HepG2 (cell line): ENCODE results near the gene ZBTB46. TPM values are rescaled to one million over a fixed set of nuclear protein-coding genes. Genes with fewer than 3 reads are reported as not detected.
A peak's percentile ranks its signal among the peaks of the same experiment; 100 is the strongest.

Source experiments
- AGO2 ChIP-seq: fragments of 200-400 bp; formaldehyde crosslinking; optimal IDR thresholded peaks from 2 replicates; pipeline ENCODE3; 2017; ENCODE audit warnings: mild to moderate bottlenecking, low read depth, low read length, moderate library complexity
- ARID2 ChIP-seq: sonication (generic); formaldehyde crosslinking; IDR thresholded peaks from 2 replicates; pipeline ENCODE4 v1.8.1; 2022; ENCODE audit warnings: mild to moderate bottlenecking, missing genetic modification reagents, borderline replicate concordance
- CHCHD3 ChIP-seq: sonication (generic); formaldehyde crosslinking; IDR thresholded peaks from 2 replicates; pipeline ENCODE4 v1.8.0; 2022; ENCODE audit warnings: mild to moderate bottlenecking, missing genetic modification reagents, moderate library complexity
- MBD4 ChIP-seq: IDR thresholded peaks from 2 replicates; pipeline ENCODE4 v1.6.1; 2012; ENCODE audit warnings: low read length, inconsistent platforms, borderline replicate concordance
- PITX1 ChIP-seq: sonication (generic); formaldehyde crosslinking; IDR thresholded peaks from 2 replicates; pipeline ENCODE4 v1.5.1; 2020; ENCODE audit warnings: mild to moderate bottlenecking, missing genetic modification reagents
- RBFOX2 ChIP-seq: fragments of 200-400 bp; formaldehyde crosslinking; IDR thresholded peaks from 2 replicates; pipeline ENCODE4 v1.6.1; 2017; ENCODE audit warnings: low read depth, mild to moderate bottlenecking, low read length
- TEAD3 ChIP-seq: optimal IDR thresholded peaks from 2 replicates; pipeline ENCODE3; 2016; ENCODE audit warnings: borderline replicate concordance
- ZNF20 ChIP-seq: sonication (generic); formaldehyde crosslinking; IDR thresholded peaks from 2 replicates; pipeline ENCODE4 v1.4.0; 2020; ENCODE audit warnings: mild to moderate bottlenecking, moderate library complexity, missing genetic modification reagents
- ZNF547 ChIP-seq: sonication (generic); formaldehyde crosslinking; IDR thresholded peaks from 2 replicates; pipeline ENCODE4 v1.5.1; 2020; ENCODE audit warnings: mild to moderate bottlenecking, missing genetic modification reagents
- ZNF777 ChIP-seq: sonication (generic); formaldehyde crosslinking; IDR thresholded peaks from 2 replicates; pipeline ENCODE4 v1.4.0; 2020; ENCODE audit warnings: missing genetic modification reagents
- polyA plus RNA-seq, 8 experiments: library from polyadenylated mRNA; depleted of rRNA in 3 of 8; stranded (reverse) in 7 of 8; unstranded in 1 of 8; fragments of >200 nt; fragmentation: Illumina TruSeq in 4 of 8; extraction: Trizol in 4 of 8; gene quantifications; 2 replicates each; pipeline versions ENCODE4 v1.2.1 to v1.2.3, GENCODE V29; 2011 to 2016; ENCODE audit warnings: low read depth in 4 of 8, missing spikeins in 1 of 8, mixed read lengths in 1 of 8; ENCODE audit not compliant: insufficient read depth in 1 of 8
- total RNA-seq, 5 experiments: library from RNA; depleted of rRNA; stranded (reverse); fragments of >200 nt; fragmentation: Illumina TruSeq; extraction: Trizol; gene quantifications; 2 replicates each; pipeline ENCODE4 v1.2.3, GENCODE V29; 2016; ENCODE audit warnings: low read depth in 1 of 5
- TF ChIP-seq, protein P1 (sequence below): sonication (generic); formaldehyde crosslinking; IDR thresholded peaks from 2 replicates; pipeline ENCODE4 v1.8.0; 2022; ENCODE audit warnings: low read depth, missing genetic modification reagents
- TF ChIP-seq, protein P2 (sequence below): sonication (generic); formaldehyde crosslinking; IDR thresholded peaks from 2 replicates; pipeline ENCODE4 v1.5.0; 2020; ENCODE audit warnings: missing genetic modification reagents
- TF ChIP-seq, protein P3 (sequence below): IDR thresholded peaks from 2 replicates; pipeline ENCODE4 v1.6.1; 2016; ENCODE audit warnings: low read depth
- TF ChIP-seq, protein P4 (sequence below): sonication (generic); formaldehyde crosslinking; IDR thresholded peaks from 2 replicates; pipeline ENCODE4 v1.5.0; 2020; ENCODE audit warnings: missing genetic modification reagents
- TF ChIP-seq, protein P5 (sequence below): IDR thresholded peaks from 2 replicates; pipeline ENCODE4 v1.6.1; 2016; ENCODE audit warnings: mild to moderate bottlenecking, missing biosample characterization, missing genetic modification reagents
- TF ChIP-seq, protein P6 (sequence below): sonication (generic); formaldehyde crosslinking; IDR thresholded peaks from 2 replicates; pipeline ENCODE4 v1.4.0; 2020; ENCODE audit warnings: low read depth, mild to moderate bottlenecking, missing genetic modification reagents
- TF ChIP-seq, protein P7 (sequence below): sonication (generic); formaldehyde crosslinking; IDR thresholded peaks from 2 replicates; pipeline ENCODE4 v1.5.0; 2020; ENCODE audit warnings: mild to moderate bottlenecking, missing genetic modification reagents
- TF ChIP-seq, protein P8 (sequence below): sonication (generic); formaldehyde crosslinking; IDR thresholded peaks from 2 replicates; pipeline ENCODE4 v1.5.1; 2020; ENCODE audit warnings: mild to moderate bottlenecking, missing genetic modification reagents, moderate library complexity

ZBTB46 gene
- total and polyA plus RNA-seq, 2 of the 13 experiments (the other 11 are each of a cell fraction or from before 2014, with no cell fraction given): 1.6 to 13.5 TPM

DNA sequence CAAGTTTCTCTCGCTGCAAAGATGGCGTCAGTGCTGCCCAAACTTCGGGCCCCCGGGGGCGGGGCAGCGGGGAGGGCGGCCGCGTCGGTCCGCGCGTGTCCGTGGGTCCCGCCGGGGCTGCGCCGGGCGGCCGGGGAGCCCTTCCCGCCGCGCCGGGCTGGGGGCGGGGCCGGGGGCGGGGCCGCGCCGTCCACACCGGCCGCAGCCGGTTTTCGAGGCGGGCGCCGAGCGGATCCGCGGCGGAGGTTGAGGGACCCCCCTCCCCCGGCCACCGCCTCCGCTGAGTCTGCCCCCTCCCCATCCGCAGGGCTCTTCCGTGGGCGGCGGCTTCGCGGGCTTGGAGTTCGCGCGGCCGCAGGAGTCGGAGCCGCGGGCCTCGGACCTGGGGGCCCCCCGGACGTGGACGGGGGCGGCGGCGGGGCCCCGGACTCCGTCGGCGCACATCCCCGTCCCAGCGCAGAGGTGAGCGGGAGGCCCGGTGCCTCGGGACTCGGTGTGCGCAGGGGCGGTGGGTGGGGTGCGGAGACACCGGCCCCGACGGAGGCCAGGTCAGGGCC is 90.9 kb downstream of the ZBTB46 start (continued):
- TF ChIP-seq, protein P1, sequence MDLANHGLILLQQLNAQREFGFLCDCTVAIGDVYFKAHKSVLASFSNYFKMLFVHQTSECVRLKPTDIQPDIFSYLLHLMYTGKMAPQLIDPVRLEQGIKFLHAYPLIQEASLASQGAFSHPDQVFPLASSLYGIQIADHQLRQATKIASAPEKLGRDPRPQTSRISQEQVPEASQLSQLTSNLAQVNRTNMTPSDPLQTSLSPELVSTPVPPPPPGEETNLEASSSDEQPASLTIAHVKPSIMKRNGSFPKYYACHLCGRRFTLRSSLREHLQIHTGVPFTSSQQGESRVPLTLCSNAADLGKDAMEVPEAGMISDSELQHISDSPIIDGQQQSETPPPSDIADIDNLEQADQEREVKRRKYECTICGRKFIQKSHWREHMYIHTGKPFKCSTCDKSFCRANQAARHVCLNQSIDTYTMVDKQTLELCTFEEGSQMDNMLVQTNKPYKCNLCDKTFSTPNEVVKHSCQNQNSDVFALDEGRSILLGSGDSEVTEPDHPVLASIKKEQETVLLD (CRISPR knock-in tag): peak; percentile 65
- TF ChIP-seq, protein P2, sequence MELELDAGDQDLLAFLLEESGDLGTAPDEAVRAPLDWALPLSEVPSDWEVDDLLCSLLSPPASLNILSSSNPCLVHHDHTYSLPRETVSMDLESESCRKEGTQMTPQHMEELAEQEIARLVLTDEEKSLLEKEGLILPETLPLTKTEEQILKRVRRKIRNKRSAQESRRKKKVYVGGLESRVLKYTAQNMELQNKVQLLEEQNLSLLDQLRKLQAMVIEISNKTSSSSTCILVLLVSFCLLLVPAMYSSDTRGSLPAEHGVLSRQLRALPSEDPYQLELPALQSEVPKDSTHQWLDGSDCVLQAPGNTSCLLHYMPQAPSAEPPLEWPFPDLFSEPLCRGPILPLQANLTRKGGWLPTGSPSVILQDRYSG (CRISPR knock-in tag): no peak
- TF ChIP-seq CHCHD3 (CRISPR knock-in tag) (no peak), AGO2 (peak; percentile 93), RBFOX2 (peak; percentile 85), ARID2 (CRISPR knock-in tag) (no peak), PITX1 (CRISPR knock-in tag) (no peak), ZNF20 (no peak), MBD4 (no peak), ZNF547 (CRISPR knock-in tag) (no peak), TEAD3 (CRISPR knock-in tag) (no peak), ZNF777 (CRISPR knock-in tag) (peak; percentile 73; the same call in 1 of the 2 replicates)
- TF ChIP-seq, protein P3, sequence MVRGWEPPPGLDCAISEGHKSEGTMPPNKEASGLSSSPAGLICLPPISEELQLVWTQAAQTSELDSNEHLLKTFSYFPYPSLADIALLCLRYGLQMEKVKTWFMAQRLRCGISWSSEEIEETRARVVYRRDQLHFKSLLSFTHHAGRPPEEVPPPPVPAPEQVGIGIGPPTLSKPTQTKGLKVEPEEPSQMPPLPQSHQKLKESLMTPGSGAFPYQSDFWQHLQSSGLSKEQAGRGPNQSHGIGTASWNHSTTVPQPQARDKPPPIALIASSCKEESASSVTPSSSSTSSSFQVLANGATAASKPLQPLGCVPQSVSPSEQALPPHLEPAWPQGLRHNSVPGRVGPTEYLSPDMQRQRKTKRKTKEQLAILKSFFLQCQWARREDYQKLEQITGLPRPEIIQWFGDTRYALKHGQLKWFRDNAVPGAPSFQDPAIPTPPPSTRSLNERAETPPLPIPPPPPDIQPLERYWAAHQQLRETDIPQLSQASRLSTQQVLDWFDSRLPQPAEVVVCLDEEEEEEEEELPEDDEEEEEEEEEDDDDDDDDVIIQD (CRISPR knock-in tag): no peak
- TF ChIP-seq, protein P4, sequence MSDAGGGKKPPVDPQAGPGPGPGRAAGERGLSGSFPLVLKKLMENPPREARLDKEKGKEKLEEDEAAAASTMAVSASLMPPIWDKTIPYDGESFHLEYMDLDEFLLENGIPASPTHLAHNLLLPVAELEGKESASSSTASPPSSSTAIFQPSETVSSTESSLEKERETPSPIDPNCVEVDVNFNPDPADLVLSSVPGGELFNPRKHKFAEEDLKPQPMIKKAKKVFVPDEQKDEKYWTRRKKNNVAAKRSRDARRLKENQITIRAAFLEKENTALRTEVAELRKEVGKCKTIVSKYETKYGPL: no peak
- TF ChIP-seq, protein P5, sequence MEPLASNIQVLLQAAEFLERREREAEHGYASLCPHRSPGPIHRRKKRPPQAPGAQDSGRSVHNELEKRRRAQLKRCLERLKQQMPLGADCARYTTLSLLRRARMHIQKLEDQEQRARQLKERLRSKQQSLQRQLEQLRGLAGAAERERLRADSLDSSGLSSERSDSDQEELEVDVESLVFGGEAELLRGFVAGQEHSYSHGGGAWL (CRISPR knock-in tag): peak; percentile 6; the same call in 1 of the 2 replicates
- TF ChIP-seq, protein P6, sequence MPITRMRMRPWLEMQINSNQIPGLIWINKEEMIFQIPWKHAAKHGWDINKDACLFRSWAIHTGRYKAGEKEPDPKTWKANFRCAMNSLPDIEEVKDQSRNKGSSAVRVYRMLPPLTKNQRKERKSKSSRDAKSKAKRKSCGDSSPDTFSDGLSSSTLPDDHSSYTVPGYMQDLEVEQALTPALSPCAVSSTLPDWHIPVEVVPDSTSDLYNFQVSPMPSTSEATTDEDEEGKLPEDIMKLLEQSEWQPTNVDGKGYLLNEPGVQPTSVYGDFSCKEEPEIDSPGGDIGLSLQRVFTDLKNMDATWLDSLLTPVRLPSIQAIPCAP (CRISPR knock-in tag): 0 out of 2 replicates have a peak, but pooled peaks have one; percentile 16
- TF ChIP-seq, protein P7, sequence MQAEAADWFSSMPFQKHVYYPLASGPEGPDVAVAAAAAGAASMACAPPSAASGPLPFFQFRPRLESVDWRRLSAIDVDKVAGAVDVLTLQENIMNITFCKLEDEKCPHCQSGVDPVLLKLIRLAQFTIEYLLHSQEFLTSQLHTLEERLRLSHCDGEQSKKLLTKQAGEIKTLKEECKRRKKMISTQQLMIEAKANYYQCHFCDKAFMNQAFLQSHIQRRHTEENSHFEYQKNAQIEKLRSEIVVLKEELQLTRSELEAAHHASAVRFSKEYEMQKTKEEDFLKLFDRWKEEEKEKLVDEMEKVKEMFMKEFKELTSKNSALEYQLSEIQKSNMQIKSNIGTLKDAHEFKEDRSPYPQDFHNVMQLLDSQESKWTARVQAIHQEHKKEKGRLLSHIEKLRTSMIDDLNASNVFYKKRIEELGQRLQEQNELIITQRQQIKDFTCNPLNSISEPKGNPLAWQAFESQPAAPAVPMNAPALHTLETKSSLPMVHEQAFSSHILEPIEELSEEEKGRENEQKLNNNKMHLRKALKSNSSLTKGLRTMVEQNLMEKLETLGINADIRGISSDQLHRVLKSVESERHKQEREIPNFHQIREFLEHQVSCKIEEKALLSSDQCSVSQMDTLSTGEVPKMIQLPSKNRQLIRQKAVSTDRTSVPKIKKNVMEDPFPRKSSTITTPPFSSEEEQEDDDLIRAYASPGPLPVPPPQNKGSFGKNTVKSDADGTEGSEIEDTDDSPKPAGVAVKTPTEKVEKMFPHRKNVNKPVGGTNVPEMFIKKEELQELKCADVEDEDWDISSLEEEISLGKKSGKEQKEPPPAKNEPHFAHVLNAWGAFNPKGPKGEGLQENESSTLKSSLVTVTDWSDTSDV (CRISPR knock-in tag): no peak
- TF ChIP-seq, protein P8, sequence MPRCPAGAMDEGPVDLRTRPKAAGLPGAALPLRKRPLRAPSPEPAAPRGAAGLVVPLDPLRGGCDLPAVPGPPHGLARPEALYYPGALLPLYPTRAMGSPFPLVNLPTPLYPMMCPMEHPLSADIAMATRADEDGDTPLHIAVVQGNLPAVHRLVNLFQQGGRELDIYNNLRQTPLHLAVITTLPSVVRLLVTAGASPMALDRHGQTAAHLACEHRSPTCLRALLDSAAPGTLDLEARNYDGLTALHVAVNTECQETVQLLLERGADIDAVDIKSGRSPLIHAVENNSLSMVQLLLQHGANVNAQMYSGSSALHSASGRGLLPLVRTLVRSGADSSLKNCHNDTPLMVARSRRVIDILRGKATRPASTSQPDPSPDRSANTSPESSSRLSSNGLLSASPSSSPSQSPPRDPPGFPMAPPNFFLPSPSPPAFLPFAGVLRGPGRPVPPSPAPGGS: 0 out of 2 replicates have a peak, but pooled peaks have one; percentile 34
